WTC11 (cell line): ENCODE measurements around the gene AUP1. TPM values are rescaled to one million over a fixed set of nuclear protein-coding genes. Genes with fewer than 3 reads are reported as not detected.

Source experiments
- ATAC-seq: fragments of 200-7000 bp; cut with Tn5 transposase; 2 replicates; pipeline ENCODE4 v1.10.0; 2021; ENCODE audit warnings: mild to moderate bottlenecking, moderate library complexity
- CTCF ChIA-PET: fragments of 300-600 bp; sonication (Branson Sonifier 250); formaldehyde crosslinking; loops from one replicate; lab custom pipeline; 2021; ENCODE audit warnings: antibody characterized with exemption; lab: Charles Lee
- POLR2A ChIA-PET: fragments of 350-600 bp; sonication (Branson Sonifier 250); formaldehyde crosslinking; loops from one replicate; lab custom pipeline; 2021; ENCODE audit warnings: antibody characterized with exemption; lab: Charles Lee
- DNase-seq: peaks from one replicate; pipeline ENCODE4 v3.0.0; 2021; ENCODE audit warnings: low spot score
- H3K27ac Mint-ChIP-seq: 2 replicates; pipeline ENCODE4 v1.8.0; 2021; ENCODE audit warnings: mixed read lengths
- H3K27me3 Mint-ChIP-seq: 2 replicates; pipeline ENCODE4 v1.8.0; 2021; ENCODE audit warnings: low read depth, mild to moderate bottlenecking, moderate library complexity, mixed read lengths
- H3K36me3 Mint-ChIP-seq: 2 replicates; pipeline ENCODE4 v1.8.0; 2021; ENCODE audit warnings: mixed read lengths
- H3K4me1 Mint-ChIP-seq: 2 replicates; pipeline ENCODE4 v1.8.0; 2022; ENCODE audit warnings: mixed read lengths
- H3K4me3 Mint-ChIP-seq: 2 replicates; pipeline ENCODE4 v1.8.0; 2021; ENCODE audit warnings: mild to moderate bottlenecking, moderate library complexity, mixed read lengths
- H3K9me3 Mint-ChIP-seq: 2 replicates; pipeline ENCODE4 v1.8.0; 2021; ENCODE audit warnings: mixed read lengths
- ESRRA ChIP-seq: sonication (generic); formaldehyde crosslinking; IDR thresholded peaks from 2 replicates; pipeline ENCODE4 v1.8.1; 2022; ENCODE audit warnings: mild to moderate bottlenecking, missing genetic modification reagents, borderline replicate concordance
- JAZF1 ChIP-seq: fragments of 250-450 bp; sonication (Bioruptor Pico); IDR thresholded peaks from 2 replicates; pipeline ENCODE4 v1.9.0; 2021; ENCODE audit warnings: moderate library complexity, mild to moderate bottlenecking, inconsistent platforms
- JUN ChIP-seq: sonication (generic); formaldehyde crosslinking; IDR thresholded peaks from 2 replicates; pipeline ENCODE4 v1.8.0; 2023; ENCODE audit warnings: mild to moderate bottlenecking, missing genetic modification reagents
- KAT7 ChIP-seq: sonication (generic); formaldehyde crosslinking; IDR thresholded peaks from 2 replicates; pipeline ENCODE4 v1.8.1; 2023; ENCODE audit warnings: missing genetic modification reagents, mild to moderate bottlenecking, borderline replicate concordance
- MXD4 ChIP-seq: fragments of 250-450 bp; sonication (Bioruptor Pico); IDR thresholded peaks from 2 replicates; pipeline ENCODE4 v1.8.0; 2021; ENCODE audit warnings: mild to moderate bottlenecking, moderate library complexity, borderline replicate concordance
- MYBL2 ChIP-seq: sonication (generic); formaldehyde crosslinking; IDR thresholded peaks from 2 replicates; pipeline ENCODE4 v1.8.1; 2023; ENCODE audit warnings: mild to moderate bottlenecking, moderate library complexity, missing genetic modification reagents
- NFATC4 ChIP-seq: fragments of 250-450 bp; sonication (Bioruptor Pico); IDR thresholded peaks from 2 replicates; pipeline ENCODE4 v1.9.0; 2021; ENCODE audit warnings: mild to moderate bottlenecking
- NFE2L1 ChIP-seq: sonication (generic); formaldehyde crosslinking; IDR thresholded peaks from 2 replicates; pipeline ENCODE4 v1.8.1; 2023; ENCODE audit warnings: missing genetic modification reagents
- RELA ChIP-seq: sonication (generic); formaldehyde crosslinking; IDR thresholded peaks from 2 replicates; pipeline ENCODE4 v1.8.1; 2022; ENCODE audit warnings: missing genetic modification reagents, mild to moderate bottlenecking, borderline replicate concordance
- RORB ChIP-seq: fragments of 250-450 bp; sonication (Bioruptor Pico); IDR thresholded peaks from 2 replicates; pipeline ENCODE4 v1.9.0; 2021; ENCODE audit warnings: mild to moderate bottlenecking
- SMAD4 ChIP-seq: sonication (generic); formaldehyde crosslinking; IDR thresholded peaks from 2 replicates; pipeline ENCODE4 v1.8.0; 2022; ENCODE audit warnings: mild to moderate bottlenecking, missing genetic modification reagents
- TP53 ChIP-seq: sonication (generic); formaldehyde crosslinking; IDR thresholded peaks from 2 replicates; pipeline ENCODE4 v1.8.1; 2023; ENCODE audit warnings: mild to moderate bottlenecking, missing genetic modification reagents
- ZNF121 ChIP-seq: sonication (generic); formaldehyde crosslinking; IDR thresholded peaks from 2 replicates; pipeline ENCODE4 v1.8.0; 2023; ENCODE audit warnings: missing genetic modification reagents
- ZNF219 ChIP-seq: sonication (generic); formaldehyde crosslinking; IDR thresholded peaks from 2 replicates; pipeline ENCODE4 v1.8.0; 2023; ENCODE audit warnings: missing genetic modification reagents, mild to moderate bottlenecking, borderline replicate concordance
- ZNF317 ChIP-seq: sonication (generic); formaldehyde crosslinking; IDR thresholded peaks from 2 replicates; pipeline ENCODE4 v1.8.1; 2023; ENCODE audit warnings: low read depth, mild to moderate bottlenecking, moderate library complexity, missing genetic modification reagents, borderline replicate concordance
- ZNF416 ChIP-seq: fragments of 250-450 bp; sonication (Bioruptor Pico); IDR thresholded peaks from 2 replicates; pipeline ENCODE4 v1.9.0; 2021; ENCODE audit warnings: mild to moderate bottlenecking, inconsistent platforms
- total RNA-seq: library from RNA; stranded (reverse); gene quantifications from 3 replicates; pipeline ENCODE4 v1.2.3, GENCODE V29; 2021
- TF ChIP-seq, protein P1 (sequence below): sonication (generic); formaldehyde crosslinking; IDR thresholded peaks from 2 replicates; pipeline ENCODE4 v1.8.0; 2022; ENCODE audit warnings: missing genetic modification reagents
- TF ChIP-seq, protein P2 (sequence below): sonication (generic); formaldehyde crosslinking; IDR thresholded peaks from 2 replicates; pipeline ENCODE4 v1.8.0; 2022; ENCODE audit warnings: mild to moderate bottlenecking, missing genetic modification reagents
- TF ChIP-seq, protein P3 (sequence below): fragments of 250-450 bp; sonication (Bioruptor Pico); IDR thresholded peaks from 2 replicates; pipeline ENCODE4 v1.9.0; 2021; ENCODE audit warnings: mild to moderate bottlenecking
- TF ChIP-seq, protein P4 (sequence below): sonication (generic); formaldehyde crosslinking; IDR thresholded peaks from 2 replicates; pipeline ENCODE4 v1.8.1; 2023; ENCODE audit warnings: mild to moderate bottlenecking, missing genetic modification reagents
- TF ChIP-seq, protein P5 (sequence below): sonication (generic); formaldehyde crosslinking; IDR thresholded peaks from 2 replicates; pipeline ENCODE4 v1.8.1; 2023; ENCODE audit warnings: mild to moderate bottlenecking, missing genetic modification reagents, moderate library complexity
- TF ChIP-seq, protein P6 (sequence below): fragments of 250-450 bp; sonication (Bioruptor Pico); IDR thresholded peaks from 2 replicates; pipeline ENCODE4 v1.9.0; 2021; ENCODE audit warnings: moderate library complexity, mild to moderate bottlenecking, inconsistent platforms, borderline replicate concordance
- TF ChIP-seq, protein P7 (sequence below): sonication (generic); formaldehyde crosslinking; IDR thresholded peaks from 2 replicates; pipeline ENCODE4 v1.8.1; 2022; ENCODE audit warnings: low read depth, missing genetic modification reagents, borderline replicate concordance

The AUP1 gene
- total RNA-seq, 1 experiment from 2014 or later, result 84.9 TPM

DNA sequence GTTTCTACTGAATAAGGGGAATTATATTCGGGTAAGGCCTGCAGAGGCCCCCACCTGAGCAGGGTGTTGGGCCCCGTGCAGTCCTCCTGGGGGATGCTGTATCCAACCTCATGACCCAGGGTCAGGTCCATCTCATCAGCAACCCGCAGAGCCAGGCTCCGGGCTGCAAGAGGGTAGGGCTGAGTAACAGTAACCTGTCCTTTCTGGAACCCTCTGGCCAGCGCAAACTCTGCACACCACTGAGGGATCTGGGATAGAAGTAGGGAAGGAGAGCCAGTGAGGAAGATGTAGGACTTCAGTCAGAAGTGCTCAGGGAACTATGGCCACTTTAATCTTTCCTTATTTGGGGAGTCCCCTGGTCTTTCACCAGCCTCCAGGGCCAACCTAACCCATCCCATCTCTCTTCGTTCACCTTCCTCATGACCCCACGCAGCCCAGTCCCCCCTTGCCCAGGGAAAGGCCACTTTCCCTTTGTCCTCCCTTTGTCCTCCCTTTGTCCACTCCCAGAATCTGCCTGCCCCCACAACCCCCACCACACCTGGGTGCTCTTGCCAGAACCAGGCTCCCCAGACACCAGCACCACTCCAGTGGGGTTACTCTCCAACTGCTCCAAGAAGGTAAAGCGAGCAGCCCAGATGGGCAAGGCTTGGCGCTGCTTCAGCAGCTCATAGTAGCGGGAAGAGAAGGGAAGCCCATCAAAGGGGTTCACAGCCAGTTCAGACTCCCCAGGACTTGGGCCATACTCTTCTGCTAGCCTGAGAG is 4.4 kb downstream of the AUP1 start (continued):
- TF ChIP-seq, protein P1, sequence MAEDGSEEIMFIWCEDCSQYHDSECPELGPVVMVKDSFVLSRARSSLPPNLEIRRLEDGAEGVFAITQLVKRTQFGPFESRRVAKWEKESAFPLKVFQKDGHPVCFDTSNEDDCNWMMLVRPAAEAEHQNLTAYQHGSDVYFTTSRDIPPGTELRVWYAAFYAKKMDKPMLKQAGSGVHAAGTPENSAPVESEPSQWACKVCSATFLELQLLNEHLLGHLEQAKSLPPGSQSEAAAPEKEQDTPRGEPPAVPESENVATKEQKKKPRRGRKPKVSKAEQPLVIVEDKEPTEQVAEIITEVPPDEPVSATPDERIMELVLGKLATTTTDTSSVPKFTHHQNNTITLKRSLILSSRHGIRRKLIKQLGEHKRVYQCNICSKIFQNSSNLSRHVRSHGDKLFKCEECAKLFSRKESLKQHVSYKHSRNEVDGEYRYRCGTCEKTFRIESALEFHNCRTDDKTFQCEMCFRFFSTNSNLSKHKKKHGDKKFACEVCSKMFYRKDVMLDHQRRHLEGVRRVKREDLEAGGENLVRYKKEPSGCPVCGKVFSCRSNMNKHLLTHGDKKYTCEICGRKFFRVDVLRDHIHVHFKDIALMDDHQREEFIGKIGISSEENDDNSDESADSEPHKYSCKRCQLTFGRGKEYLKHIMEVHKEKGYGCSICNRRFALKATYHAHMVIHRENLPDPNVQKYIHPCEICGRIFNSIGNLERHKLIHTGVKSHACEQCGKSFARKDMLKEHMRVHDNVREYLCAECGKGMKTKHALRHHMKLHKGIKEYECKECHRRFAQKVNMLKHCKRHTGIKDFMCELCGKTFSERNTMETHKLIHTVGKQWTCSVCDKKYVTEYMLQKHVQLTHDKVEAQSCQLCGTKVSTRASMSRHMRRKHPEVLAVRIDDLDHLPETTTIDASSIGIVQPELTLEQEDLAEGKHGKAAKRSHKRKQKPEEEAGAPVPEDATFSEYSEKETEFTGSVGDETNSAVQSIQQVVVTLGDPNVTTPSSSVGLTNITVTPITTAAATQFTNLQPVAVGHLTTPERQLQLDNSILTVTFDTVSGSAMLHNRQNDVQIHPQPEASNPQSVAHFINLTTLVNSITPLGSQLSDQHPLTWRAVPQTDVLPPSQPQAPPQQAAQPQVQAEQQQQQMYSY (CRISPR knock-in tag), result no peak

DNA sequence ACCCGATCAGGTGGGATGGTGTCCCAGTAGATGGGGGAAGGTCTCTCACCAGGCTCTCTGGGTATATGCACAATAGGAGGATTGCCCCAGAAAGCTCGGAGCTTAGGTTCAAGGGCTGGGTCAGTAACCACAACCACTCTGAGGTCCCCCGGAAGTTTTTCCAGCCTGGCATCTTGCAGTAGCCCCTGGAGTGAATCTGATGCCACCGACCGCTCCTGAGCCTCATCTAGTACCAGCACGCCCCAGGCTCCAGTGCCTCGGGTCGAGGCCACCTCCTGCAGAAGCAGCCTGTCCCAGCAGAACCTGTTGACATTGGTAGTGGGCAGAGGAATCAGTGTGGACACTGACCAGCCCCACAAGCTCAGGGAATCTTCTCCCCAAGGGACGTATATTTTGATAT is 5.5 kb downstream of the AUP1 start:
- 0 out of 2 replicates have a peak, but pooled peaks cover 3% of the 10 kb centered on the region for H3K9me3 Mint-ChIP-seq
- no peak for ATAC-seq
- DNase-seq, result no peak
- peaks cover 10% of the 10 kb centered on the region for H3K4me1 Mint-ChIP-seq
- no peak overlapping the region for H3K4me3 Mint-ChIP-seq
- ChIA-PET POLR2A (no interaction called here), CTCF (no interaction called here)
- no peak overlapping the region for H3K27ac Mint-ChIP-seq
- TF ChIP-seq TP53 (CRISPR knock-in tag) (no peak), SMAD4 (CRISPR knock-in tag) (no peak), RORB (no peak), ZNF317 (CRISPR knock-in tag) (no peak), ESRRA (CRISPR knock-in tag) (no peak), NFE2L1 (CRISPR knock-in tag) (no peak), JUN (no peak), RELA (no peak), KAT7 (CRISPR knock-in tag) (no peak), MYBL2 (CRISPR knock-in tag) (no peak), NFATC4 (CRISPR knock-in tag) (no peak), ZNF121 (no peak)
- TF ChIP-seq, protein P2, sequence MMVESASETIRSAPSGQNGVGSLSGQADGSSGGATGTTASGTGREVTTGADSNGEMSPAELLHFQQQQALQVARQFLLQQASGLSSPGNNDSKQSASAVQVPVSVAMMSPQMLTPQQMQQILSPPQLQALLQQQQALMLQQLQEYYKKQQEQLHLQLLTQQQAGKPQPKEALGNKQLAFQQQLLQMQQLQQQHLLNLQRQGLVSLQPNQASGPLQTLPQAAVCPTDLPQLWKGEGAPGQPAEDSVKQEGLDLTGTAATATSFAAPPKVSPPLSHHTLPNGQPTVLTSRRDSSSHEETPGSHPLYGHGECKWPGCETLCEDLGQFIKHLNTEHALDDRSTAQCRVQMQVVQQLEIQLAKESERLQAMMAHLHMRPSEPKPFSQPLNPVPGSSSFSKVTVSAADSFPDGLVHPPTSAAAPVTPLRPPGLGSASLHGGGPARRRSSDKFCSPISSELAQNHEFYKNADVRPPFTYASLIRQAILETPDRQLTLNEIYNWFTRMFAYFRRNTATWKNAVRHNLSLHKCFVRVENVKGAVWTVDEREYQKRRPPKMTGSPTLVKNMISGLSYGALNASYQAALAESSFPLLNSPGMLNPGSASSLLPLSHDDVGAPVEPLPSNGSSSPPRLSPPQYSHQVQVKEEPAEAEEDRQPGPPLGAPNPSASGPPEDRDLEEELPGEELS (CRISPR knock-in tag), result no peak
- TF ChIP-seq, protein P3, sequence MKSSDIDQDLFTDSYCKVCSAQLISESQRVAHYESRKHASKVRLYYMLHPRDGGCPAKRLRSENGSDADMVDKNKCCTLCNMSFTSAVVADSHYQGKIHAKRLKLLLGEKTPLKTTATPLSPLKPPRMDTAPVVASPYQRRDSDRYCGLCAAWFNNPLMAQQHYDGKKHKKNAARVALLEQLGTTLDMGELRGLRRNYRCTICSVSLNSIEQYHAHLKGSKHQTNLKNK (CRISPR knock-in tag), result no peak
- peaks cover 21% of the 10 kb centered on the region for H3K36me3 Mint-ChIP-seq
- H3K27me3 Mint-ChIP-seq, result peaks cover 47% of the 10 kb centered on the region

DNA sequence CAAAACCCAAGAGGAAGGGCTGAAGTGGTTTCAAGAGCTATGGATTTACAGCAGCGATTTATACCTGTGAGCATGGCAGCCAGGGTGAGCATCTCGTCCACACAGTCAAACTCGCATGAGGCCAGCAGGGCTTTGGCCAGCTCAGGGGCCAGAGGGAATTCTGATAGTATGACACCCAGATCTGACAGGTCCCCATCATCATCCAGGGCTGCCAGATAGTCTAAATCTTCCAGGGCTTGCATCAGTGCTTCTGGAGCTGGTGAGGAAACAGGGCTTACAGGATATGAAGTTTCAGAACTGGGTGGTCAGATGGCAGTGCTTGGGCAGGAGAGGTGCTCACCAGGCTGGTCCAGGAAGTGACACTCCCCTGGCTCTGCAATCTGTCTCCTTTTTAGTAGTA is 7.0 kb downstream of the AUP1 start:
- ATAC-seq (no peak), DNase-seq (no peak)
- ChIA-PET CTCF (interaction anchor here (0.9 to 1.1 kb wide), 2 partner anchors 14 to 26 kb away, joined by 3 read pairs; no protein-coding TSS in a partner anchor), POLR2A (no interaction called here)
- Mint-ChIP-seq H3K27me3 (peaks cover 62% of the 10 kb centered on the region), H3K4me3 (no peak overlapping the region), H3K4me1 (no peaks in the 10 kb centered on the region; the same call in 1 of the 2 replicates), H3K36me3 (peaks cover 14% of the 10 kb centered on the region), H3K9me3 (0 out of 2 replicates have a peak, but pooled peaks cover 3% of the 10 kb centered on the region), H3K27ac (no peak overlapping the region)
- TF ChIP-seq, protein P4, sequence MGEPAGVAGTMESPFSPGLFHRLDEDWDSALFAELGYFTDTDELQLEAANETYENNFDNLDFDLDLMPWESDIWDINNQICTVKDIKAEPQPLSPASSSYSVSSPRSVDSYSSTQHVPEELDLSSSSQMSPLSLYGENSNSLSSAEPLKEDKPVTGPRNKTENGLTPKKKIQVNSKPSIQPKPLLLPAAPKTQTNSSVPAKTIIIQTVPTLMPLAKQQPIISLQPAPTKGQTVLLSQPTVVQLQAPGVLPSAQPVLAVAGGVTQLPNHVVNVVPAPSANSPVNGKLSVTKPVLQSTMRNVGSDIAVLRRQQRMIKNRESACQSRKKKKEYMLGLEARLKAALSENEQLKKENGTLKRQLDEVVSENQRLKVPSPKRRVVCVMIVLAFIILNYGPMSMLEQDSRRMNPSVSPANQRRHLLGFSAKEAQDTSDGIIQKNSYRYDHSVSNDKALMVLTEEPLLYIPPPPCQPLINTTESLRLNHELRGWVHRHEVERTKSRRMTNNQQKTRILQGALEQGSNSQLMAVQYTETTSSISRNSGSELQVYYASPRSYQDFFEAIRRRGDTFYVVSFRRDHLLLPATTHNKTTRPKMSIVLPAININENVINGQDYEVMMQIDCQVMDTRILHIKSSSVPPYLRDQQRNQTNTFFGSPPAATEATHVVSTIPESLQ (CRISPR knock-in tag), result no peak
- TF ChIP-seq ZNF416, result no peak
- no peak for TF ChIP-seq ZNF219 (CRISPR knock-in tag)
- no peak for TF ChIP-seq JUN
- no peak for TF ChIP-seq JAZF1
- TF ChIP-seq MXD4 (CRISPR knock-in tag), result no peak
- TF ChIP-seq, protein P5, sequence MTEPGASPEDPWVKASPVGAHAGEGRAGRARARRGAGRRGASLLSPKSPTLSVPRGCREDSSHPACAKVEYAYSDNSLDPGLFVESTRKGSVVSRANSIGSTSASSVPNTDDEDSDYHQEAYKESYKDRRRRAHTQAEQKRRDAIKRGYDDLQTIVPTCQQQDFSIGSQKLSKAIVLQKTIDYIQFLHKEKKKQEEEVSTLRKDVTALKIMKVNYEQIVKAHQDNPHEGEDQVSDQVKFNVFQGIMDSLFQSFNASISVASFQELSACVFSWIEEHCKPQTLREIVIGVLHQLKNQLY (CRISPR knock-in tag), result no peak
- TF ChIP-seq, protein P6, sequence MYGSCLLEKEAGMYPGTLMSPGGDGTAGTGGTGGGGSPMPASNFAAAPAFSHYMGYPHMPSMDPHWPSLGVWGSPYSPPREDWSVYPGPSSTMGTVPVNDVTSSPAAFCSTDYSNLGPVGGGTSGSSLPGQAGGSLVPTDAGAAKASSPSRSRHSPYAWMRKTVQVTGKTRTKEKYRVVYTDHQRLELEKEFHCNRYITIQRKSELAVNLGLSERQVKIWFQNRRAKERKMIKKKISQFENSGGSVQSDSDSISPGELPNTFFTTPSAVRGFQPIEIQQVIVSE, result no peak
- TF ChIP-seq, protein P7, sequence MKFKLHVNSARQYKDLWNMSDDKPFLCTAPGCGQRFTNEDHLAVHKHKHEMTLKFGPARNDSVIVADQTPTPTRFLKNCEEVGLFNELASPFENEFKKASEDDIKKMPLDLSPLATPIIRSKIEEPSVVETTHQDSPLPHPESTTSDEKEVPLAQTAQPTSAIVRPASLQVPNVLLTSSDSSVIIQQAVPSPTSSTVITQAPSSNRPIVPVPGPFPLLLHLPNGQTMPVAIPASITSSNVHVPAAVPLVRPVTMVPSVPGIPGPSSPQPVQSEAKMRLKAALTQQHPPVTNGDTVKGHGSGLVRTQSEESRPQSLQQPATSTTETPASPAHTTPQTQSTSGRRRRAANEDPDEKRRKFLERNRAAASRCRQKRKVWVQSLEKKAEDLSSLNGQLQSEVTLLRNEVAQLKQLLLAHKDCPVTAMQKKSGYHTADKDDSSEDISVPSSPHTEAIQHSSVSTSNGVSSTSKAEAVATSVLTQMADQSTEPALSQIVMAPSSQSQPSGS (CRISPR knock-in tag), result no peak
